ENCODE measurements around the gene RCL1. TPM values are rescaled to one million over a fixed set of nuclear protein-coding genes. Genes with fewer than 3 reads are reported as not detected.
A peak's percentile ranks its signal among the peaks of the same experiment; 100 is the strongest.

The RCL1 gene
- total RNA-seq, 1 donor from 2014 or later, result 12.7 TPM

DNA sequence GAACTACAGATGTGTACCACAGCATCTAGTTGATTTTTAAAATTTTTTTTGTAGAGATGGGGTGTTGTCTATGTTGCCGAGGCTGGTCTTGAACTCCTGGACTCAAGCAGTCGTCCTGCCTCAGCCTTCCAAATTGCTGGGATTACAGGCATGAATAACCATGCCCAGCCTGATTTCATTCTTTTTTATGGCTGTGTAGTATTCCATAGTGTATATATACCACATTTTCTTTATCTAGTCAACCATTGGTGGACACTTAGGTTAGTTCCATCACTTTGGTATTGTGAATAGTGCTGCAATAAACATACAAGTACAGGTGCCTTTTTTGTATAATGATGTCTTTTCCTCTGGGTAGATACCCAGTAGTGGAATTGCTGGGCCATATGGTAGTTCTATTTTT is 3.8 kb downstream of the RCL1 start:
- Mint-ChIP-seq H3K27me3 (ENCODE audit: low read depth) (peaks cover 3% of the 10 kb centered on the region), H3K4me3 (no peak overlapping the region), H3K4me1 (peaks cover 34% of the 10 kb centered on the region), H3K9me3 (peaks cover 5% of the 10 kb centered on the region), H3K27ac (ENCODE audit: unreplicated experiment) (no peak overlapping the region), H3K36me3 (ENCODE audit: low read depth) (peaks cover 4% of the 10 kb centered on the region)
- DNase-seq (ENCODE audit: low read depth, low spot score), result no peak
- TF ChIP-seq, protein P1, sequence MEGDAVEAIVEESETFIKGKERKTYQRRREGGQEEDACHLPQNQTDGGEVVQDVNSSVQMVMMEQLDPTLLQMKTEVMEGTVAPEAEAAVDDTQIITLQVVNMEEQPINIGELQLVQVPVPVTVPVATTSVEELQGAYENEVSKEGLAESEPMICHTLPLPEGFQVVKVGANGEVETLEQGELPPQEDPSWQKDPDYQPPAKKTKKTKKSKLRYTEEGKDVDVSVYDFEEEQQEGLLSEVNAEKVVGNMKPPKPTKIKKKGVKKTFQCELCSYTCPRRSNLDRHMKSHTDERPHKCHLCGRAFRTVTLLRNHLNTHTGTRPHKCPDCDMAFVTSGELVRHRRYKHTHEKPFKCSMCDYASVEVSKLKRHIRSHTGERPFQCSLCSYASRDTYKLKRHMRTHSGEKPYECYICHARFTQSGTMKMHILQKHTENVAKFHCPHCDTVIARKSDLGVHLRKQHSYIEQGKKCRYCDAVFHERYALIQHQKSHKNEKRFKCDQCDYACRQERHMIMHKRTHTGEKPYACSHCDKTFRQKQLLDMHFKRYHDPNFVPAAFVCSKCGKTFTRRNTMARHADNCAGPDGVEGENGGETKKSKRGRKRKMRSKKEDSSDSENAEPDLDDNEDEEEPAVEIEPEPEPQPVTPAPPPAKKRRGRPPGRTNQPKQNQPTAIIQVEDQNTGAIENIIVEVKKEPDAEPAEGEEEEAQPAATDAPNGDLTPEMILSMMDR (conservative IDR thresholded peaks at IDR 0.05), result no peak

DNA sequence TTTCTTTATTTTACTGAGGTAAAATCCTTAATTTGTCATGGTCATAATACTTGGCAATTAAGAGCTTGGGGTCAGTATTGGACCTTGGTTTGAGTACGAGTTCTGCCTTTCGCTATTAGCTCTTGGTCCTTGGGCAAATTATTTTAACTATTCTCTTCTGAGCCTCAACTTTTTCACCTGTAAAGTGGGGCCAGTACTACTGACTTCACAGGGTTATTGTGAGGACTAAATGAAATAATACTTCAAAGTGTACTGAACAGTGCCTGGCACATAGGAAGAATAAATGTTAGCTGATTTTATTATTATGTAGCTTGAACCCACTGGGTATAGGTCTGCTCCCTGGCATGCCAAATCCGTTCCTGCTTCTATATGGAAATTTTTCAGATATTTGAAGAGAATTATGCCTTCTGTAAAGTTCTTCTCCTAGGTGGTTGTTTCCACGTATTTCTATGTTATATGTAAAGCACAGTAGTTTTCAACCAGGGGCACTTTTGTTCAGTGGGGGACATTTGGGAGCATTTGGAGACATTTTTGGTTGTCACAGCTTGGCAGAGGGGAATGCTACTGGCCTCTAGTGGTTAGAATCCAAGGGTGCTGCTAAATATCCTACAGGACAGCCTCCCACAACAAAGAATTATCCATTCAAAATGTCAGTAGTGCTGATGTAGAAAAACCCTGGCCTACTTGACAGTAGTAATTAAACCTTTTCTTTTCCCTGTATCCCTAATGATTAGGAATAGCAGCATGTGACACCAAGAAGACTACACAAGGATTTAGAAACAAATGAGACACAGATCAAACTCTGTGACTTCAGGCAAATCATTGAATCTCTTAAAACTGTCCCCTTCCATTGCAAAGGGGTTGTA is 4.5 kb downstream of the RCL1 start:
- Mint-ChIP-seq H3K4me1 (peaks cover 28% of the 10 kb centered on the region), H3K9me3 (peaks cover 5% of the 10 kb centered on the region), H3K4me3 (peak overlapping the region; percentile 64), H3K27me3 (ENCODE audit: low read depth) (peaks cover under 1% of the 10 kb centered on the region), H3K36me3 (ENCODE audit: low read depth) (peaks cover 4% of the 10 kb centered on the region), H3K27ac (ENCODE audit: unreplicated experiment) (no peak overlapping the region)
- no peak for DNase-seq (ENCODE audit: low read depth, low spot score)
- TF ChIP-seq, protein P1 (conservative IDR thresholded peaks at IDR 0.05), result peak; percentile 76

DNA sequence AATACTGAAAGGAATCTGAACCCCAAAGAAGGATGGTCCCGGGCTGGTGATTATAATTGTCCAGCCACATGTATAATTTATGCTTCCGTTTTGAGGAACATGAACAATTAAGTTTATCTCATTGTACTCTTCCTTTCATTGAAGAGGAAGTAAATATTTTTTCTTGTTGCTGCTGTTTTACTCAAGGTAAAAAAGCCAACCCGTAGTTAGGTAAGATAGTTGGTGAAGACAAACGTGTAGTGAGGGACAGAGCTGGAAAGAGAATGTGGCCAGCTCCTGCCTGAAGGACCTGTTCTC is 5.1 kb downstream of the RCL1 start:
- Mint-ChIP-seq H3K4me3 (no peak overlapping the region), H3K27ac (ENCODE audit: unreplicated experiment) (no peak overlapping the region), H3K36me3 (ENCODE audit: low read depth) (peaks cover 4% of the 10 kb centered on the region), H3K4me1 (peaks cover 28% of the 10 kb centered on the region), H3K27me3 (ENCODE audit: low read depth) (no peaks in the 10 kb centered on the region), H3K9me3 (peaks cover 5% of the 10 kb centered on the region)
- DNase-seq (ENCODE audit: low read depth, low spot score), result no peak
- TF ChIP-seq, protein P1 (conservative IDR thresholded peaks at IDR 0.05), result no peak

DNA sequence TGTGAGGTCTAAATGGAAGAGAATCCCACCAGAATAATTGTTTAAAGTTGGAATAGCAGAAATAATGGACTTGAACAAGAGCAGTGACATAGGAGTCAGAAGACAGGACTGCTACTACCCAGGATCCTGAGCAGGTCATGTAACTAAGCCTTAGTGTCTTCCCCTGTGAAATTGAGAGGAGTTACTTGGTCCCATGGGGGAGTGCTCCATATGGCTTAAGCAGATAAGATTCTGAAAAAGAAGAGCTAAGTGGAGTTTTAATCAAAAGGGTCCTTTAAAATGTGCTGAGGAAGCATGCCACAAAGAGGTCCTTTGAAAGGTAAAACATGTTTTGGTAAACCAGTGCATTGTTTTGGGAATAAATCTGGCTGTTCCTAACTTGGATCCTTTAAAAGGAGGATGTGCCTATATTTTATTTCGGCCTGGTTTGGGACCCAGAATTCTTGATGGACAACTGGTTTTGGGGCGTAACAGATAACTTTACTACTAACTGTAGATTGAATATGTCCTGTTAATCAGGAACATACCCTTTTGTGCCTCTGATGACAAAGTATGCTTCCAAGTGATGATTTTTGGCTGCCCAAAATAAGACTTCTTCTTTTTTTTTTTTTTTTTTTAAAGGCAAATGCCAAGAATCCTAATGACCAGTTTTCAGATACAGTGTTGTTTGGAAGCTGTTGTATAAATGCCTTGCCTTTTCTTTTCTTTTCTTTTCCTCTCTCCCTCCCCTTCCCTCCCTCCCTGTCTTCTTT is 5.7 kb downstream of the RCL1 start:
- H3K4me3 Mint-ChIP-seq, result no peak overlapping the region
- peaks cover 5% of the 10 kb centered on the region for H3K9me3 Mint-ChIP-seq
- H3K4me1 Mint-ChIP-seq, result peaks cover 28% of the 10 kb centered on the region
- TF ChIP-seq, protein P1 (conservative IDR thresholded peaks at IDR 0.05), result no peak
- DNase-seq (ENCODE audit: low read depth, low spot score), result no peak
- H3K36me3 Mint-ChIP-seq (ENCODE audit: low read depth), result peaks cover 4% of the 10 kb centered on the region
- no peak overlapping the region for H3K27ac Mint-ChIP-seq (ENCODE audit: unreplicated experiment)
- no peaks in the 10 kb centered on the region for H3K27me3 Mint-ChIP-seq (ENCODE audit: low read depth)

DNA sequence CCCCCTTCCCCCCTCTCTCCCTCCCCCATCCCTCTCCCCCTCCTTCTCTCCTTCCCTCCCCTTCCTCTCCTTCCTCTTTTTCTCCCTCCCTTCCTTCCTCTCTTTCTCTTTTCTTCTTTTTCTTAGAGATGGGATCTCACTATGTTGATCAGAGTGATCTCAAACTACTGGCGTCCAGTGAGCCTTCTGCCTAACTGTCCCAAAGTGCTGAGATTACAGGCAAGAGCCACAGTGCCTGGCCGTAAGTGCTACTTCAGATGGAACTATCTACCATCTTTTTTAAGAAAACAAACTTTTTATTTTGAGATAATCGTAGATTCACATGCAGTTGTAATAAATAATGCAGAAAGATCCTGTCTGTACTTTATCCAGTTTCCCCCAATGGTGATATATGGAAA is 6.3 kb downstream of the RCL1 start:
- H3K27me3 Mint-ChIP-seq (ENCODE audit: low read depth), result no peaks in the 10 kb centered on the region
- peaks cover 5% of the 10 kb centered on the region for H3K9me3 Mint-ChIP-seq
- DNase-seq (ENCODE audit: low read depth, low spot score), result no peak
- no peak overlapping the region for H3K4me3 Mint-ChIP-seq
- no peak overlapping the region for H3K27ac Mint-ChIP-seq (ENCODE audit: unreplicated experiment)
- TF ChIP-seq, protein P1 (conservative IDR thresholded peaks at IDR 0.05), result no peak
- peaks cover 23% of the 10 kb centered on the region for H3K4me1 Mint-ChIP-seq
- H3K36me3 Mint-ChIP-seq (ENCODE audit: low read depth), result peaks cover 8% of the 10 kb centered on the region

Measured in neural crest cell (in vitro differentiated cells).